ENCODE measurements around the gene DNAJC28. TPM values are rescaled to one million over a fixed set of nuclear protein-coding genes. Genes with fewer than 3 reads are reported as not detected.
"Not testable (repeated sequence)": the region's sequence is repeated elsewhere in the genome, so short reads cannot be mapped to it uniquely, and the experiment has no call there.

DNAJC28 gene
- total and polyA plus RNA-seq, 7 donors = 1.6 to 3.7 (median 2.4) TPM

GRCh38 chr21:33514229-33514628 lies 22.7 kb upstream of the DNAJC28 start:
- H3K4me3 ChIP-seq = no peak overlapping the region
- intact Hi-C loops (cut with DNase I) = no loop called here
- no peaks in the 10 kb centered on the region for H3K27me3 ChIP-seq
- no peaks in the 10 kb centered on the region for H3K9me3 ChIP-seq
- 87 to 88% methylated on average over 2 of the region's 2 CpGs for WGBS, 2 donors
- no peak overlapping the region for H3K27ac ChIP-seq
- H3K4me1 ChIP-seq = no peaks in the 10 kb centered on the region
- no peak for DNase-seq
- TF ChIP-seq POLR2AphosphoS5 (IDR thresholded peaks at IDR 0.05) = no peak
- no peak for TF ChIP-seq CTCF (IDR thresholded peaks at IDR 0.05)
- TF ChIP-seq POLR2A (IDR thresholded peaks at IDR 0.05) = no peak
- TF ChIP-seq EP300 (IDR thresholded peaks at IDR 0.05) = no peak
- H3K36me3 ChIP-seq = peaks cover 14 to 98% (median 31%) of the 10 kb centered on the region in 4 donors

- no peak overlapping the region for H3K27ac ChIP-seq
- no peak for DNase-seq
- peaks cover 12 to 87% (median 24%) of the 10 kb centered on the region in 4 donors for H3K36me3 ChIP-seq
- TF ChIP-seq POLR2A (IDR thresholded peaks at IDR 0.05) (no peak), CTCF (IDR thresholded peaks at IDR 0.05) (no peak), EP300 (IDR thresholded peaks at IDR 0.05) (no peak), POLR2AphosphoS5 (IDR thresholded peaks at IDR 0.05) (no peak)
- H3K9me3 ChIP-seq = no peaks in the 10 kb centered on the region
- no peaks in the 10 kb centered on the region for H3K4me1 ChIP-seq
- H3K4me3 ChIP-seq = no peak overlapping the region
- 95 to 98% methylated on average over 3 of the region's 3 CpGs for WGBS, 2 donors
- H3K27me3 ChIP-seq = no peaks in the 10 kb centered on the region
- intact Hi-C loops (cut with DNase I) = no loop called here
Measured at GRCh38 chr21:33512481-33512880, 21.0 kb upstream of the DNAJC28 start.

GRCh38 chr21:33511639-33512038 lies 20.1 kb upstream of the DNAJC28 start:
- no peak overlapping the region for H3K27ac ChIP-seq
- no peak overlapping the region for H3K4me3 ChIP-seq
- H3K4me1 ChIP-seq = no peaks in the 10 kb centered on the region
- peaks cover 7 to 79% (median 20%) of the 10 kb centered on the region in 4 donors for H3K36me3 ChIP-seq
- DNase-seq = no peak
- no peaks in the 10 kb centered on the region for H3K9me3 ChIP-seq
- TF ChIP-seq EP300 (IDR thresholded peaks at IDR 0.05) (no peak), CTCF (IDR thresholded peaks at IDR 0.05) (no peak), POLR2A (IDR thresholded peaks at IDR 0.05) (no peak), POLR2AphosphoS5 (IDR thresholded peaks at IDR 0.05) (no peak)
- no peaks in the 10 kb centered on the region for H3K27me3 ChIP-seq
- WGBS, 2 donors = 97 to 98% methylated on average over 4 of the region's 4 CpGs
- intact Hi-C loops (cut with DNase I) = no loop called here

GRCh38 chr21:33510826-33511225 lies 19.3 kb upstream of the DNAJC28 start:
- DNase-seq = no peak
- no peaks in the 10 kb centered on the region for H3K27me3 ChIP-seq
- H3K36me3 ChIP-seq = peaks cover 7 to 73% (median 17%) of the 10 kb centered on the region in 4 donors
- no peaks in the 10 kb centered on the region for H3K4me1 ChIP-seq
- intact Hi-C loops (cut with DNase I) = no loop called here
- TF ChIP-seq POLR2A (IDR thresholded peaks at IDR 0.05) (no peak), POLR2AphosphoS5 (IDR thresholded peaks at IDR 0.05) (no peak), CTCF (IDR thresholded peaks at IDR 0.05) (no peak), EP300 (IDR thresholded peaks at IDR 0.05) (no peak)
- WGBS, 2 donors = 95 to 96% methylated on average over 8 of the region's 8 CpGs
- no peaks in the 10 kb centered on the region for H3K9me3 ChIP-seq
- H3K4me3 ChIP-seq = no peak overlapping the region
- H3K27ac ChIP-seq = no peak overlapping the region

GRCh38 chr21:33507003-33507402 lies 15.5 kb upstream of the DNAJC28 start:
- WGBS, 2 donors = 100% methylated on average over 1 of the region's 1 CpG
- H3K4me3 ChIP-seq; intact Hi-C loops (cut with DNase I); DNase-seq; H3K4me1 ChIP-seq; H3K9me3 ChIP-seq; H3K27me3 ChIP-seq; H3K27ac ChIP-seq: not testable (repeated sequence)
- peaks cover 7 to 55% (median 16%) of the 10 kb centered on the region in 4 donors for H3K36me3 ChIP-seq

Data from sigmoid colon (tissue), 7 donors.